Measurements from ENCODE around the gene STT3B. TPM values are rescaled to one million over a fixed set of nuclear protein-coding genes. Genes with fewer than 3 reads are reported as not detected.

STT3B gene
- total and polyA plus RNA-seq, 2 of the 13 experiments (the other 11 are each of a cell fraction or from before 2014, with no cell fraction given): 85.0 to 205 TPM

DNA sequence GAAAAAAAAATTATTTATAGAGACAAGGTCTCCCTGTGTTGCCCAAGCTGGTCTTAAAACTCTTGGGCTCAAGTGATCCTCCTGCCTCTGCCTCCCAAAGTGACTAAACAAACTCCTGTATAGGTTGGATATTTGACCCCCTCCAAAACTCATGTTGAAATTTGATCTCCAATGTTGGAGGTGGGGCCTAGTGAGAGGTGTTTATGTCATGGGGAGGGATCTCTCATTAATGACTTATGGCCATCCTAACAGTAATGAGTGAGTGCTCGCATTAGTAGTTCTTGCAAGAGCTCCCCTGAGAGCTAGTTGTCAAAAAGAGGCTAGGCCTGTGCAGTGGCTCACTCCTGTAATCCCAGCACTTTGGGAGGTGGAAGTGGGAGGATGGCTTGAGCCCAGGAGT lies 141.2 kb downstream of the STT3B start (continued):
- TF ChIP-seq, protein P1, sequence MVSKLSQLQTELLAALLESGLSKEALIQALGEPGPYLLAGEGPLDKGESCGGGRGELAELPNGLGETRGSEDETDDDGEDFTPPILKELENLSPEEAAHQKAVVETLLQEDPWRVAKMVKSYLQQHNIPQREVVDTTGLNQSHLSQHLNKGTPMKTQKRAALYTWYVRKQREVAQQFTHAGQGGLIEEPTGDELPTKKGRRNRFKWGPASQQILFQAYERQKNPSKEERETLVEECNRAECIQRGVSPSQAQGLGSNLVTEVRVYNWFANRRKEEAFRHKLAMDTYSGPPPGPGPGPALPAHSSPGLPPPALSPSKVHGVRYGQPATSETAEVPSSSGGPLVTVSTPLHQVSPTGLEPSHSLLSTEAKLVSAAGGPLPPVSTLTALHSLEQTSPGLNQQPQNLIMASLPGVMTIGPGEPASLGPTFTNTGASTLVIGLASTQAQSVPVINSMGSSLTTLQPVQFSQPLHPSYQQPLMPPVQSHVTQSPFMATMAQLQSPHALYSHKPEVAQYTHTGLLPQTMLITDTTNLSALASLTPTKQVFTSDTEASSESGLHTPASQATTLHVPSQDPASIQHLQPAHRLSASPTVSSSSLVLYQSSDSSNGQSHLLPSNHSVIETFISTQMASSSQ (IDR thresholded peaks at IDR 0.05; ENCODE audit: low read depth): no peak
- TF ChIP-seq, protein P1 (CRISPR knock-in tag; IDR thresholded peaks at IDR 0.05; ENCODE audit: borderline replicate concordance): no peak
- TF ChIP-seq, protein P2, sequence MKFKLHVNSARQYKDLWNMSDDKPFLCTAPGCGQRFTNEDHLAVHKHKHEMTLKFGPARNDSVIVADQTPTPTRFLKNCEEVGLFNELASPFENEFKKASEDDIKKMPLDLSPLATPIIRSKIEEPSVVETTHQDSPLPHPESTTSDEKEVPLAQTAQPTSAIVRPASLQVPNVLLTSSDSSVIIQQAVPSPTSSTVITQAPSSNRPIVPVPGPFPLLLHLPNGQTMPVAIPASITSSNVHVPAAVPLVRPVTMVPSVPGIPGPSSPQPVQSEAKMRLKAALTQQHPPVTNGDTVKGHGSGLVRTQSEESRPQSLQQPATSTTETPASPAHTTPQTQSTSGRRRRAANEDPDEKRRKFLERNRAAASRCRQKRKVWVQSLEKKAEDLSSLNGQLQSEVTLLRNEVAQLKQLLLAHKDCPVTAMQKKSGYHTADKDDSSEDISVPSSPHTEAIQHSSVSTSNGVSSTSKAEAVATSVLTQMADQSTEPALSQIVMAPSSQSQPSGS (CRISPR knock-in tag; IDR thresholded peaks at IDR 0.05): no peak
- TF ChIP-seq ZNF430 (CRISPR knock-in tag; IDR thresholded peaks at IDR 0.05): no peak
- TF ChIP-seq ATF7 (IDR thresholded peaks at IDR 0.05): no peak
- no peak for TF ChIP-seq ATF7 (CRISPR knock-in tag; IDR thresholded peaks at IDR 0.05)
- TF ChIP-seq, protein P3, sequence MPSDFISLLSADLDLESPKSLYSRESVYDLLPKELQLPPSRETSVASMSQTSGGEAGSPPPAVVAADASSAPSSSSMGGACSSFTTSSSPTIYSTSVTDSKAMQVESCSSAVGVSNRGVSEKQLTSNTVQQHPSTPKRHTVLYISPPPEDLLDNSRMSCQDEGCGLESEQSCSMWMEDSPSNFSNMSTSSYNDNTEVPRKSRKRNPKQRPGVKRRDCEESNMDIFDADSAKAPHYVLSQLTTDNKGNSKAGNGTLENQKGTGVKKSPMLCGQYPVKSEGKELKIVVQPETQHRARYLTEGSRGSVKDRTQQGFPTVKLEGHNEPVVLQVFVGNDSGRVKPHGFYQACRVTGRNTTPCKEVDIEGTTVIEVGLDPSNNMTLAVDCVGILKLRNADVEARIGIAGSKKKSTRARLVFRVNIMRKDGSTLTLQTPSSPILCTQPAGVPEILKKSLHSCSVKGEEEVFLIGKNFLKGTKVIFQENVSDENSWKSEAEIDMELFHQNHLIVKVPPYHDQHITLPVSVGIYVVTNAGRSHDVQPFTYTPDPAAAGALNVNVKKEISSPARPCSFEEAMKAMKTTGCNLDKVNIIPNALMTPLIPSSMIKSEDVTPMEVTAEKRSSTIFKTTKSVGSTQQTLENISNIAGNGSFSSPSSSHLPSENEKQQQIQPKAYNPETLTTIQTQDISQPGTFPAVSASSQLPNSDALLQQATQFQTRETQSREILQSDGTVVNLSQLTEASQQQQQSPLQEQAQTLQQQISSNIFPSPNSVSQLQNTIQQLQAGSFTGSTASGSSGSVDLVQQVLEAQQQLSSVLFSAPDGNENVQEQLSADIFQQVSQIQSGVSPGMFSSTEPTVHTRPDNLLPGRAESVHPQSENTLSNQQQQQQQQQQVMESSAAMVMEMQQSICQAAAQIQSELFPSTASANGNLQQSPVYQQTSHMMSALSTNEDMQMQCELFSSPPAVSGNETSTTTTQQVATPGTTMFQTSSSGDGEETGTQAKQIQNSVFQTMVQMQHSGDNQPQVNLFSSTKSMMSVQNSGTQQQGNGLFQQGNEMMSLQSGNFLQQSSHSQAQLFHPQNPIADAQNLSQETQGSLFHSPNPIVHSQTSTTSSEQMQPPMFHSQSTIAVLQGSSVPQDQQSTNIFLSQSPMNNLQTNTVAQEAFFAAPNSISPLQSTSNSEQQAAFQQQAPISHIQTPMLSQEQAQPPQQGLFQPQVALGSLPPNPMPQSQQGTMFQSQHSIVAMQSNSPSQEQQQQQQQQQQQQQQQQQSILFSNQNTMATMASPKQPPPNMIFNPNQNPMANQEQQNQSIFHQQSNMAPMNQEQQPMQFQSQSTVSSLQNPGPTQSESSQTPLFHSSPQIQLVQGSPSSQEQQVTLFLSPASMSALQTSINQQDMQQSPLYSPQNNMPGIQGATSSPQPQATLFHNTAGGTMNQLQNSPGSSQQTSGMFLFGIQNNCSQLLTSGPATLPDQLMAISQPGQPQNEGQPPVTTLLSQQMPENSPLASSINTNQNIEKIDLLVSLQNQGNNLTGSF (CRISPR knock-in tag; IDR thresholded peaks at IDR 0.05): no peak
- TF ChIP-seq, protein P4, sequence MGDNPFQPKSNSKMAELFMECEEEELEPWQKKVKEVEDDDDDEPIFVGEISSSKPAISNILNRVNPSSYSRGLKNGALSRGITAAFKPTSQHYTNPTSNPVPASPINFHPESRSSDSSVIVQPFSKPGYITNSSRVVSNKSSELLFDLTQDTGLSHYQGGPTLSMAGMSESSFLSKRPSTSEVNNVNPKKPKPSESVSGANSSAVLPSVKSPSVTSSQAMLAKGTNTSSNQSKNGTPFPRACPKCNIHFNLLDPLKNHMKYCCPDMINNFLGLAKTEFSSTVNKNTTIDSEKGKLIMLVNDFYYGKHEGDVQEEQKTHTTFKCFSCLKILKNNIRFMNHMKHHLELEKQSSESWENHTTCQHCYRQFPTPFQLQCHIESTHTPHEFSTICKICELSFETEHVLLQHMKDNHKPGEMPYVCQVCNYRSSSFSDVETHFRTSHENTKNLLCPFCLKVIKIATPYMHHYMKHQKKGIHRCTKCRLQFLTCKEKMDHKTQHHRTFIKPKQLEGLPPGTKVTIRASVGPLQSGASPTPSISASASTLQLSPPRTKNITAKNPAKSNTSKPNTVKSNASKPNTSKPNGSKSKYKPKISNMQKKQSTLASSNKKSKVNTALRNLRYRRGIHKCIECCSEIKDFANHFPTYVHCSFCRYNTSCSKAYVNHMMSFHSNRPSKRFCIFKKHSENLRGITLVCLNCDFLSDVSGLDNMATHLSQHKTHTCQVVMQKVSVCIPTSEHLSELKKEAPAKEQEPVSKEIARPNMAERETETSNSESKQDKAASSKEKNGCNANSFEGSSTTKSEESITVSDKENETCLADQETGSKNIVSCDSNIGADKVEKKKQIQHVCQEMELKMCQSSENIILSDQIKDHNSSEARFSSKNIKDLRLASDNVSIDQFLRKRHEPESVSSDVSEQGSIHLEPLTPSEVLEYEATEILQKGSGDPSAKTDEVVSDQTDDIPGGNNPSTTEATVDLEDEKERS (CRISPR knock-in tag; IDR thresholded peaks at IDR 0.05): no peak
- TF ChIP-seq ZNF10 (CRISPR knock-in tag; IDR thresholded peaks at IDR 0.05; ENCODE audit: borderline replicate concordance, low read depth): no peak
- TF ChIP-seq PRMT3 (CRISPR knock-in tag; IDR thresholded peaks at IDR 0.05; ENCODE audit: borderline replicate concordance, low read depth): no peak
- no peak for TF ChIP-seq PLRG1 (conservative IDR thresholded peaks at IDR 0.05)
